IMR-90 (cell line): ENCODE measurements around the gene ZNF598.
A peak's percentile ranks its signal among the peaks of the same experiment; 100 is the strongest.

Source experiments
- CTCF ChIP-seq: conservative IDR thresholded peaks from 2 replicates; pipeline ENCODE4 v1.5.1; 2012; ENCODE audit warnings: mild to moderate bottlenecking, low read depth, low read length, improper control_type of control experiment
- MAZ ChIP-seq: IDR thresholded peaks from 2 replicates; pipeline ENCODE4 v1.6.1; 2012; ENCODE audit warnings: low read depth, mild to moderate bottlenecking, low read length, improper control_type of control experiment, moderate library complexity, borderline replicate concordance
- RAD21 ChIP-seq: IDR thresholded peaks from 2 replicates; pipeline ENCODE4 v1.6.1; 2012; ENCODE audit warnings: low read length, improper control_type of control experiment
- USF2 ChIP-seq: fragments of 150-350 bp; IDR thresholded peaks from 2 replicates; pipeline ENCODE4 v1.6.1; 2017; ENCODE audit warnings: mild to moderate bottlenecking, antibody characterized with exemption, low read length, low read depth

- TF ChIP-seq CTCF (no peak), MAZ (peak; percentile 94), USF2 (peak; percentile 38; the same call in 1 of the 2 replicates), RAD21 (no peak)
Observed at GRCh38 chr16:1964506-1965395, 44.9 kb downstream of the ZNF598 start, which contains the start of gene RPS2.
